Measurements from ENCODE around the gene P3H2. TPM values are rescaled to one million over a fixed set of nuclear protein-coding genes. Genes with fewer than 3 reads are reported as not detected.

P3H2 gene
- total and polyA plus RNA-seq, 2 donors (not counting 1 experiment from before 2014, with no cell fraction given), result not detected

DNA sequence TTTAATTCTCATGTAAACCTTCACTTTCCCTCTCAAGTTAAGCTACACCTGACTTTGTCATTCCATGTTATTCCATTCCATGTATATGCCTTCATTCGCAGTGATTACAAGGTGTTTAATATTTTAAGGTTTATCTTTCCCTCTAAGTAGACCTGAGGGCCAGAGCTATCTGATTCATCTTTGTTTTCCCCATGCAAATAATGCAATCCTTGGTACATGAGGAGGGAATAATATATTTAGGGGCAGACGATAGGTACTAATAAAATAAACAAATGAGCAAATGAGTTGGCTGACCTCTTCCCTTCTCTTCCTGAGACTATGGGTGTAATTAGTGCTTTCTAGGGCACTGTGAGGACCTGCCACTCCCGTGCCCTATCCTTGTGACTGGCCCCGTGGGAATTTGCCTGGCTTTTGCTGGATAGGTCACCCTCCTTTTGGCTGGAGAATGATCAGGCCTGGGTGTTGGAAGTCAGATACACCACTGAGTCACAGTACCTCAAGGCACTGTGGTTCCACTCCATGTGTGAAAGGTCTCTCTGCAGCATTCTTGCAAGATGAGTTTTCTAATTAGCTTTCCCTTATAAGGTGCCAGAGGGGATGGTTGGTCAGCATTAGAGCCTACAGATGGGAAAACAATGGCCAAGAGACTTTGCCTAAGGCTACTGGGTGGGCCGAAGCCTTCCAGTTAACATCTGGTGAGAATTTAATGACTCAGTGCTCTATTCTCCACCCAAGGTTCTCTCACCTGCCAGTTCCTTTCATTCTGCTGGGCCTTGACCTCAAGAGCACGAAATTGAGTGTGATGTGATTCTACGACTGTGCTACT lies 183.2 kb downstream of the P3H2 start:
- 93% methylated on average over 5 of the region's 7 CpGs for WGBS (ENCODE audit: insufficient coverage)
- H3K4me3 Mint-ChIP-seq, result no peak overlapping the region
- ChIA-PET CTCF (no interaction called here), POLR2A (no interaction called here)
- peaks cover 0 to 3% (median 0%) of the 10 kb centered on the region in 3 donors for H3K9me3 ChIP-seq (ENCODE audit: control extremely low read depth in 1 of 3, control insufficient read depth in 2 of 3, insufficient read depth in 1 of 3, low read length in 2 of 3)
- H3K9me3 Mint-ChIP-seq (ENCODE audit: insufficient read depth), result no peaks in the 10 kb centered on the region
- ATAC-seq (ENCODE audit: low read depth), result no peak
- intact Hi-C loops (cut with micrococcal nuclease), result no loop called here
- H3K79me2 ChIP-seq (ENCODE audit: control insufficient read depth, insufficient read depth, low read length), result no peaks in the 10 kb centered on the region
- no peaks in the 10 kb centered on the region for H4K20me1 ChIP-seq (ENCODE audit: control insufficient read depth, insufficient read depth, low read length, poor library complexity, severe bottlenecking)
- TF ChIP-seq, protein P1, sequence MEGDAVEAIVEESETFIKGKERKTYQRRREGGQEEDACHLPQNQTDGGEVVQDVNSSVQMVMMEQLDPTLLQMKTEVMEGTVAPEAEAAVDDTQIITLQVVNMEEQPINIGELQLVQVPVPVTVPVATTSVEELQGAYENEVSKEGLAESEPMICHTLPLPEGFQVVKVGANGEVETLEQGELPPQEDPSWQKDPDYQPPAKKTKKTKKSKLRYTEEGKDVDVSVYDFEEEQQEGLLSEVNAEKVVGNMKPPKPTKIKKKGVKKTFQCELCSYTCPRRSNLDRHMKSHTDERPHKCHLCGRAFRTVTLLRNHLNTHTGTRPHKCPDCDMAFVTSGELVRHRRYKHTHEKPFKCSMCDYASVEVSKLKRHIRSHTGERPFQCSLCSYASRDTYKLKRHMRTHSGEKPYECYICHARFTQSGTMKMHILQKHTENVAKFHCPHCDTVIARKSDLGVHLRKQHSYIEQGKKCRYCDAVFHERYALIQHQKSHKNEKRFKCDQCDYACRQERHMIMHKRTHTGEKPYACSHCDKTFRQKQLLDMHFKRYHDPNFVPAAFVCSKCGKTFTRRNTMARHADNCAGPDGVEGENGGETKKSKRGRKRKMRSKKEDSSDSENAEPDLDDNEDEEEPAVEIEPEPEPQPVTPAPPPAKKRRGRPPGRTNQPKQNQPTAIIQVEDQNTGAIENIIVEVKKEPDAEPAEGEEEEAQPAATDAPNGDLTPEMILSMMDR (IDR thresholded peaks at IDR 0.05), result no peak
- H3K36me3 ChIP-seq (replicated peaks in 1 of 2; ENCODE audit: control extremely low read depth in 1 of 2, control insufficient read depth in 1 of 2, extremely low read depth in 1 of 2, insufficient read depth in 2 of 2, low read length in 1 of 2), result no peaks in the 10 kb centered on the region
- no peak overlapping the region for H3K4me3 ChIP-seq (ENCODE audit: control extremely low read depth in 1 of 5, extremely low read depth in 1 of 5, insufficient read depth in 1 of 5, low read depth in 2 of 5, low read length in 4 of 5)
- no peak overlapping the region for H3K9ac ChIP-seq (ENCODE audit: low read length)
- H2AFZ ChIP-seq (ENCODE audit: insufficient read depth, low read depth, low read length, poor library complexity, severe bottlenecking), result no peak overlapping the region
- H3K4me2 ChIP-seq (replicated peaks; ENCODE audit: low read depth, low read length, poor library complexity, severe bottlenecking), result no peak overlapping the region
- H3K27me3 ChIP-seq (replicated peaks in 1 of 4; ENCODE audit: control extremely low read depth in 1 of 4, control insufficient read depth in 3 of 4, insufficient read depth in 4 of 4, low read length in 3 of 4), result no peaks in the 10 kb centered on the region
- no peaks in the 10 kb centered on the region for H3K4me1 Mint-ChIP-seq
- H3K4me1 ChIP-seq (ENCODE audit: control insufficient read depth in 2 of 2, insufficient read depth in 2 of 2, low read length in 2 of 2), result no peaks in the 10 kb centered on the region
- no peak overlapping the region for H3K27ac ChIP-seq (ENCODE audit: low read length in 2 of 2)
- no peak overlapping the region for H3K27ac Mint-ChIP-seq
- no peak for DNase-seq
- no peaks in the 10 kb centered on the region for H3K27me3 Mint-ChIP-seq

DNA sequence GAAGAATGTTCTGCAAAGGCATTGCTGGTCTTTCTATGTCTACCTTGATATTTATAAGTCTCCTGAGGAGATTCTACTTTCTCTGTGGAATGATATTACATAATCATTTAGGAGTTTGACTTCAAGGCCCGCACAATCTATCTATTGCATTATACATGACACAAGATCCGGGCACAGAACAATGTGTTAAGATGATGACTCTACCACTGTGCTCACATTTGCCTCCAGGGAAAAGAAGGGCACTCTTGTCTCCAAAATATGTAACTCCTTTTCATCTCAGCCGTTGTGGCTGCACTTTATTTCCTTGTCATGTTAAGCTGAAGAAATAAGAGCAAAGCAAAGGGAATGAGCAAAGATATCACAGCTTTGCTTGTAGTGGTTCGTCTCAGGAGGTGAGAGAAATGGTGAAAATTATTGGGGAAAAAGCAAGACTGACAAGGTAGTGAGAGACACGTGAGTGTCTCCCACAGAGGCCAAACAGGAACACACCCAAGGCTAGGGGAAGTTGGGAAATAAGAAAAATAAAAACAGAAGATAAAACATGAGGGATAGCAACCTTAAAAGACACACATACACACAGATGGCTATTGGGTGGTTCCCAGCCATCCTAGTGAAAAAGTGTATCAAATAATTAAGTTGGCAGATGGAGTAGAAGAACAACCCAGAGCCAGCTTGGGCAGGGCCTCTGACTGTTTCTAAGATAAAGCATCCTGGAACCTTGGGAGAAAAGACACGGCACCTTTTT lies 184.3 kb downstream of the P3H2 start:
- Histone ChIP-seq H3K27ac (ENCODE audit: low read length in 2 of 2) (no peak overlapping the region), H3K79me2 (ENCODE audit: control insufficient read depth, insufficient read depth, low read length) (no peaks in the 10 kb centered on the region), H3K4me3 (ENCODE audit: control extremely low read depth in 1 of 5, extremely low read depth in 1 of 5, insufficient read depth in 1 of 5, low read depth in 2 of 5, low read length in 4 of 5) (no peak overlapping the region), H3K9ac (ENCODE audit: low read length) (no peak overlapping the region), H4K20me1 (ENCODE audit: control insufficient read depth, insufficient read depth, low read length, poor library complexity, severe bottlenecking) (no peaks in the 10 kb centered on the region), H2AFZ (ENCODE audit: insufficient read depth, low read depth, low read length, poor library complexity, severe bottlenecking) (no peak overlapping the region), H3K4me2 (replicated peaks; ENCODE audit: low read depth, low read length, poor library complexity, severe bottlenecking) (no peak overlapping the region), H3K36me3 (replicated peaks in 1 of 2; ENCODE audit: control extremely low read depth in 1 of 2, control insufficient read depth in 1 of 2, extremely low read depth in 1 of 2, insufficient read depth in 2 of 2, low read length in 1 of 2) (no peaks in the 10 kb centered on the region), H3K9me3 (ENCODE audit: control extremely low read depth in 1 of 3, control insufficient read depth in 2 of 3, insufficient read depth in 1 of 3, low read length in 2 of 3) (peaks cover 0 to 3% (median 0%) of the 10 kb centered on the region in 3 donors), H3K27me3 (replicated peaks in 1 of 4; ENCODE audit: control extremely low read depth in 1 of 4, control insufficient read depth in 3 of 4, insufficient read depth in 4 of 4, low read length in 3 of 4) (no peaks in the 10 kb centered on the region), H3K4me1 (ENCODE audit: control insufficient read depth in 2 of 2, insufficient read depth in 2 of 2, low read length in 2 of 2) (no peaks in the 10 kb centered on the region)
- Mint-ChIP-seq H3K9me3 (ENCODE audit: insufficient read depth) (no peaks in the 10 kb centered on the region), H3K4me1 (no peaks in the 10 kb centered on the region), H3K27me3 (no peaks in the 10 kb centered on the region), H3K4me3 (no peak overlapping the region), H3K27ac (no peak overlapping the region)
- DNase-seq (no peak), ATAC-seq (ENCODE audit: low read depth) (no peak)
- intact Hi-C loops (cut with micrococcal nuclease), result no loop called here
- WGBS (ENCODE audit: insufficient coverage), result 77% methylated on average over 4 of the region's 6 CpGs
- no peak for TF ChIP-seq EZH2 (IDR thresholded peaks at IDR 0.05; ENCODE audit: borderline replicate concordance, insufficient read depth, low read depth, low read length, poor library complexity, severe bottlenecking)
- TF ChIP-seq, protein P1 (IDR thresholded peaks at IDR 0.05), result no peak
- CTCF ChIA-PET, result no interaction called here
- POLR2A ChIA-PET, result no interaction called here

Measured in B cell (primary cell).